Stimulated activated CD8-positive, alpha-beta memory T cell treated with anti-CD3 and anti-CD28 coated beads, Interleukin-7, amount 100 ng/mL, for 1 hour (primary cell): ENCODE data around the gene SRD5A2.

Experiments used
- DNase-seq, 2 donors: peaks; one replicate each; pipeline ENCODE4 v3.0.0-alpha.2; 2020; ENCODE audit warnings: low read depth in 2 of 2

Gene SRD5A2, protein sequence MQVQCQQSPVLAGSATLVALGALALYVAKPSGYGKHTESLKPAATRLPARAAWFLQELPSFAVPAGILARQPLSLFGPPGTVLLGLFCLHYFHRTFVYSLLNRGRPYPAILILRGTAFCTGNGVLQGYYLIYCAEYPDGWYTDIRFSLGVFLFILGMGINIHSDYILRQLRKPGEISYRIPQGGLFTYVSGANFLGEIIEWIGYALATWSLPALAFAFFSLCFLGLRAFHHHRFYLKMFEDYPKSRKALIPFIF

GRCh38 chr2:31580321-31581117 lies at the start of gene SRD5A2:
Gene SRD5A2, minus strand, starts transcription at chr2:31580938. Its CDS starts 38 bp downstream, at chr2:31580900.
- DNase-seq, result no peak

DNA sequence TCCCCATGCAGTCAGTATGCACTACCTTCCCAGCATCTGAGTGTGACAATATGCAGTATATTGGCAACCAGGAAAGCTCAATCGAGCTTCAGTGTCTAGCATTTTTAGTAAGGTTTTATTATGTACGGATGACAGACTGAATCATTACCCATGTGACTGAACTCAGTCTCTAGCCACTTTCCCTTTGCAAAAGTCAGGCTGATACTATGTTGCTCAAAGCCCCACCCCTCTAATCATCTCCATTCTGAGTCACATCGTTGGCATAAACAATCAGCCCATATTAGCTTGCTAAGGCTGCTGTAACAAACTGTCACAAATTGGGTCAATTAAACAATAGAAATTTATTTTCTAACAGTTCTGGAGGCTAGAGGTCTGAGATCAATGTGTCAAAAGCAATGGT lies 25.8 kb upstream of the SRD5A2 start:
- no peak for DNase-seq

DNA sequence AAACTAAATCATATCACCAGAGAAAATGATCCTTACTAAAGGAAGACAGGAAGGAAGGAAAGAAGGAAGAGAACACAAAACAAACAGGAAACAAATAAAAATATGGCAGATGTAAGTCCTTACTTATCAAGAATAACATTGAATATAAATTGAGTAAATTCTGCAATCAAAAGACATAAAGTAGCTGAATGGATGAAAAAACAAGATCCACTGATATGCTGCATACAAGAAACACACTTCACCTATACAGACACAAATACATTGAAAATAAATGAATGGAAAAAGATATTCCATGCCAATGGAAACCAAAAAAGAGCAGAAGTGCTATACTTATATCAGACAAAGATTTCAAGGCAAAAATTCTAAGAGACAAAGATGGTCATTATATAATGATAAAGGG lies 18.0 kb upstream of the SRD5A2 start:
- DNase-seq, result no peak

GRCh38 chr2:31586230-31586629 lies 5.5 kb upstream of the SRD5A2 start:
- no peak for DNase-seq

DNA sequence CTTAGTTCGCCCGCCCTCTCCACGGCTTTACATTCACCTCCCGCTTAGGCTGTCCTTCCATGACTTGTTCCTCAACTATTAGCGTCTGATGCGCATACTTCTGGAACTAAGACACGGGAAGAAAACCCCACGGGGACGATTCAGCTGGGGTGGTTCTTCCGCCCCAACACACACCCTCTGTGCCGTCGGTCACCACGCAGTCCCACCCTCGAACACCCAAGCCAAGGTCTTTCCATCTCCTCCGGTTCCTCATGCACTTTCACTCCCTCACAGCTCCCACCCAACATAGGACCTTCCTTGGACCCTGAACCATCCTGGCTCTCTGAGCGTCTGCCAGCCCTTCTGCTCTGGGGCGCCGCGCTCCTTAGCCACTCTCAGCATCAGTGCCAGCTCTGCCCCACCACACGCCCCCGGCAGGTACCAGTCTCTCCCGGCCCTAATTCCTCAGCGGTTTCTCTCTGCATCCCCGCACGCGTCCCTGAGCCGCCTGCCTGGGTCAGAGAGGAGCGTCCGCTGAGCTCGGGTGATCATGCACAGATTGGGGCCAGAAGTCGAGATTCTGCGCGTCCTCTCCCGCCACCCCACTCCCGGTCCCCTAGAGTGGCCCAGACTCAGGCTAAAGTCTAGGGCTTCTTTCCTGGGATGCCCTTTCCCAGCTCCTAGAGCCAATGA lies 522 bp upstream of the SRD5A2 start:
- no peak for DNase-seq

DNA sequence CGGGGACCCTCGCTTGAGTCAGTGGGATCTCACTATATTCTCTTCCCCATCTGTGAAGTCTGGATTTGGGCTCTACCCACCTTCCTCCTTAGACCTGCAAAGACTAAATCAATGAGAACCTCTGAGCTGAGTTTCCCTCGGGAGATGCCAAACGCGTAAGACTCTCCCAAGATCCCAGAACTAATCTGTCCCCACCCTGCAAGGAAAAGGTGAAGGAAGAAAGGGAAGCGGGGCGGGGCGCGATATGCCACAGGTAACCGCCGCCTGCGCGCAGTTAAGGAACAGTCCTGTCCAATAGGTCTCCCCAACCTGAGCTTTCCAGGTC lies 780 bp downstream of the SRD5A2 start:
- DNase-seq, result no peak

GRCh38 chr2:31578316-31578715 lies 2.4 kb downstream of the SRD5A2 start:
- no peak for DNase-seq

GRCh38 chr2:31577143-31577542 lies 3.6 kb downstream of the SRD5A2 start:
- no peak for DNase-seq

- no peak for DNase-seq
Observed at GRCh38 chr2:31568585-31569201, 12.0 kb downstream of the SRD5A2 start.

- DNase-seq, result no peak
Observed at GRCh38 chr2:31567679-31568078, 13.1 kb downstream of the SRD5A2 start.

GRCh38 chr2:31563273-31563839 lies 17.4 kb downstream of the SRD5A2 start:
- no peak for DNase-seq

- DNase-seq, result no peak
Observed at GRCh38 chr2:31561823-31562222, 18.9 kb downstream of the SRD5A2 start.

DNA sequence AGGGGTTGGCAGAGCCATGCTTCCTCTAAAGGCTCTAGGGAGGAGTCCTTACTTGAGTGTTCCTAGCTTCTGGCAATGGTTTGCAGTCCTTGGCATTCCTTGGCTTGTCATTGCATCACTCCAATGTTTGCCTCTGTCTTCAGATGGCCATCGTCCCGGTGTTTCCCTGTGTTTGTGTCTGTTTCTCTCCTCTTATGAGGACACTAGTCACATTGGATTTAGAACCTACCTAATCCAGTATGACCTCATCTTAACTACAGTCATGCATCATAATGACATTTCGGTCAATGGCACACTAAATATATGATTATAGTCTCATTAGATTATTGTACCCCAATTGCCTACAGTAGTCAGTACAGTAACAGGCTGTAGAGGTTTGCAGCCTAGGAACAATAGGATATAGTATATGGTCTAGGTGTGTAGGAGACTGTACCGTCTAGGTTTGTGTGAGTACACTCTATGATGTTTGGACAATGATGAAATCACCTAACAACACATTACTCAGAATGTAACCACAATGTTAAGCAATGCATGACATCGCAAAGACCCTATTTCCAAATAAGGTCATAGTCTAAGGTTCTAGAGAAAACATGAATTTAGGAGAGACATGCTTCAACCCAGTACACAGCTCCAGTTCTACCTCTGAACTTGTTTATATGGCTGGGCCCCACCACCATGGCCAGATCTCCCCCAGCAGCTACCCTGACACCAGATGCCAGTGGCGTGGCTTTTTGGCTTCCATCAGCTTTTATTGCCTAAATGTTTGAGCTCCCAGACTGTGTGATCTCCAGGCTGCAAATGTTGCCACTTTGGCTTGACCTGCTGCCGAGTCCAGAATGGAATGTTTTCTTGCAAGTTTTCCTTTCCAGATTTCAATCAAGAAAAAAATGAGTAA lies 22.1 kb downstream of the SRD5A2 start:
- DNase-seq, result no peak

DNA sequence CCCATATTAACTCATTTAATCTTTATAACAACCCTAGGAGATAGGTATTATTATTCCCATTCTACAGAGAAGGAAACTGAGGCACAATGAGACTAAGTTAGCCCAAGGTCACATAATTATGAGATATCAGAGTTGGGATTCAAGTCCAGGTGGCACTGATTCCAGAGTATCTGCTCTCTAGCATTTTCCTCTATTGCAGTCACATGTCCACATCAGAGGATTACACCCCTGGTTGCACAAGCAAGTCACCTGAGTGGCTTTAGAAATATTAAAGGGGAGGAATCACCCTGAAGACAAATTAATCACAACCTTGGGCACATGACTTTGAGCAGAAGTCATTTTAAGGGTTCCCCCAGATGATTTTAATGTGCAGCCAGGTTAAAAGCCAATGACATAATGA lies 23.8 kb downstream of the SRD5A2 start:
- no peak for DNase-seq

- no peak for DNase-seq
Observed at GRCh38 chr2:31555967-31556706, 24.6 kb downstream of the SRD5A2 start.

GRCh38 chr2:31553362-31553761 lies 27.4 kb downstream of the SRD5A2 start:
- no peak for DNase-seq

DNA sequence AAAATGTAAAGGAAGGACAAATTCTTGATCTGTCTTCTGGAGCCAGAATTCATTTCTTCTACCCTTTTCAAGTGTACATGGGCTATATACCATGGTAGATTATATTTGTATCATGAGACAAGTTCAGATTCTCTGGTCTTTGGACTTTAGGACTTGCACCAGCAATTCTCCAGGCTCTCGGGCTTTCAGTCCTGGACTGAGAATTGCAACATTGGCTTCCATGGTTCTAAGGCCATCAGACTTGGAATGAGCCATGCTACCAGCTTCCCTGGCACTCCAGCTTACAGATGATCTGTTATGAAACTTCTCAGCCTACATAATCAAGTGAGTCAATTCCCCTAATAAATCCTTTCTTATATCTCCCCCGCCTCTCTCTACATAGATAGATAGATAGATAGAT lies 33.3 kb downstream of the SRD5A2 start:
- no peak for DNase-seq

DNA sequence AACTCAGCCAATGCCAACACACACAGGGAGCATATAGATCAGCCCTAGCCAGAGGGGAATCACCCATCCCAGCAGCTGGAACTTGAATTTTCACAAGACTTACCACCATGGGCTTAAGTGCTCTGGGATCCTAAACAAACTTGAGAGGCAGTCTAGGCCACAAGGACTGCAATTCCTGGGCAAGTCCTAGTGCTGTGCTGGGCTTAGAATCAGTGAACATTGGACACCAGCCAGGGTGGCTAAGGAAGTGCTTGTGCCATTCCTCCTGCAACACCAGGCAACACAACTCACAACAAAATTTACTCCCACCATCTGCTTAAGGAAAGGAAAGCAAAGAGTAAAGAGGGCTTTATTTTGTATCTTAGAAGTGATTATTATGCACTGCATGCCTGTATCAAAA lies 38.9 kb downstream of the SRD5A2 start:
- DNase-seq, result no peak

DNA sequence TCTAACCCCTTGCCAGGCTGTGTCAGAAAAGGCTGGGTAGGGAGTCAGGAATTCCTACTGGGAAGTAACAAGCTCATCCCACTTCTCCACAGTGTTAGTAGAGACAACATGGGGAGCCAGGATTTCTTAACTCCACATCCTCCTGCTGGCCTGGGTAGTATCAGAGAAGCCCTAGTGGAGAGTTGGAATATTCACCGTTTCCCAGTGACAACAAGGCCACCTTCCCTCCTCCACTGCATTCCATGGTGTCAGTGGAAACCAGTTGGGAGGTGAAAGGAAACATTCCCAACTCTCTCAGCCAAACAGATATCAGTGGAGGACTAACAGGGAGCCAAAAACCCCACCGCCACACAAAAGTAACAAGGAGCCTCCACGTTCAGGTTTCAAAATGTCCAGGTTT lies 41.2 kb downstream of the SRD5A2 start:
- DNase-seq, result no peak

GRCh38 chr2:31535768-31536167 lies 45.0 kb downstream of the SRD5A2 start:
- no peak for DNase-seq
